Left ventricle myocardium inferior (tissue), 1 donor: ENCODE data around the gene EMP1. TPM values are rescaled to one million over a fixed set of nuclear protein-coding genes. Genes with fewer than 3 reads are reported as not detected.
A peak's percentile ranks its signal among the peaks of the same experiment; 100 is the strongest.

Experiments
- DNase-seq: peaks from one replicate; pipeline ENCODE4 v3.0.0-alpha.2; 2020
- H3K27ac ChIP-seq: fragments of 200-600 bp; replicated peaks from 2 replicates; pipeline ENCODE4 v1.8.0; 2021
- H3K27me3 ChIP-seq: fragments of 200-600 bp; 2 replicates; pipeline ENCODE4 v1.8.0; 2021; ENCODE audit warnings: low read depth
- H3K36me3 ChIP-seq: fragments of 200-600 bp; 2 replicates; pipeline ENCODE4 v1.8.0; 2021
- H3K4me1 ChIP-seq: fragments of 200-600 bp; 2 replicates; pipeline ENCODE4 v1.8.0; 2021
- H3K4me3 ChIP-seq: fragments of 200-600 bp; 2 replicates; pipeline ENCODE4 v1.8.0; 2021; ENCODE audit warnings: mild to moderate bottlenecking, moderate library complexity
- H3K9me3 ChIP-seq: fragments of 200-600 bp; replicated peaks from 2 replicates; pipeline ENCODE4 v1.8.0; 2021
- intact Hi-C: fragments of 100-400 bp; cut with micrococcal nuclease; formaldehyde crosslinking; loops from one replicate; pipeline ENCODE4 v1.11.0; 2022
- total RNA-seq: library from RNA; stranded (reverse); fragmentation: NEBNext Ultra II Directional; extraction: Animal tissue kit (Norgen Biotek cat#: 25700); gene quantifications from one replicate; pipeline ENCODE4 v1.2.1, GENCODE V29; 2021
- TF ChIP-seq, protein P1 (sequence below): fragments of 200-600 bp; IDR thresholded peaks from 2 replicates; pipeline ENCODE4 v1.8.0; 2021; ENCODE audit warnings: antibody characterized with exemption, mild to moderate bottlenecking, borderline replicate concordance
- donor health status: DM: no; HTN: yes; CAD: no; lungs with severe emphysema.

The EMP1 gene
- total RNA-seq, 1 donor from 2014 or later = 90.5 TPM

DNA sequence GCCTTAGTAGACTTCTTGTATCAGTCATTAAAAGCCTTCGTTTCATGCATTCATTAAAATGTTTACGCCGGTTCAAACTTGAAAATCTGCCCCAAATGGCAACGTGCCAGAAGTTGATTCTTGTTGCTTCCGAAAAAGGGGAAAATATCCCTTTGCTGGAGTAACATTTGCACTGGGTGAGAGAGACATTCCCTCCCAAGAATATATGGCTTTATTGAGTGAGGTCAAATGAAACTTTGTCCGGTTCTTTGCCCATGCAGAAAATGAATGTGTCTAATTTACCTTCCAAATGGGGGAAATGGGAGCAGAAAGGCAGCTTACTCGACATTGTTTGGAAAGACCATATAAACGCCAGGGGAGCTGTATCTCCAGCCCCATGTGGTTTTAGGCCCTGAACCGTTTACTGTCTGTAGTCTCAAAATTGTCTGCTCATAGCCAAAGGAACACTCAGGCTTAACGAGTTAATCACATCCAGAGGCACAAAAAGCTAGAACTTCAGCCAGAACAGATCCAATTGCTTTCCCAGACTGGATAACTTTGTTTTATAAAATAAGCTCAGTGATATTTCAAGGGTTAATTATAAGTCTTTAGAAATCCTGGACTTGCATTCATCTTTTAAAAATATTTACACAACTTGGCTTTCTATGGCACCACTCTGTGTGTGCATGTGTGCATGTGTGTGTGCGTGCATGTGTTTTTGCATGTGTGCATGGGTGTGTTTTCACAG is 2.9 kb upstream of the EMP1 start:
- H3K4me1 ChIP-seq = peaks cover 22% of the 10 kb centered on the region
- DNase-seq = no peak
- peak overlapping the region; percentile 13 for H3K27ac ChIP-seq
- H3K36me3 ChIP-seq = no peaks in the 10 kb centered on the region
- TF ChIP-seq, protein P1, sequence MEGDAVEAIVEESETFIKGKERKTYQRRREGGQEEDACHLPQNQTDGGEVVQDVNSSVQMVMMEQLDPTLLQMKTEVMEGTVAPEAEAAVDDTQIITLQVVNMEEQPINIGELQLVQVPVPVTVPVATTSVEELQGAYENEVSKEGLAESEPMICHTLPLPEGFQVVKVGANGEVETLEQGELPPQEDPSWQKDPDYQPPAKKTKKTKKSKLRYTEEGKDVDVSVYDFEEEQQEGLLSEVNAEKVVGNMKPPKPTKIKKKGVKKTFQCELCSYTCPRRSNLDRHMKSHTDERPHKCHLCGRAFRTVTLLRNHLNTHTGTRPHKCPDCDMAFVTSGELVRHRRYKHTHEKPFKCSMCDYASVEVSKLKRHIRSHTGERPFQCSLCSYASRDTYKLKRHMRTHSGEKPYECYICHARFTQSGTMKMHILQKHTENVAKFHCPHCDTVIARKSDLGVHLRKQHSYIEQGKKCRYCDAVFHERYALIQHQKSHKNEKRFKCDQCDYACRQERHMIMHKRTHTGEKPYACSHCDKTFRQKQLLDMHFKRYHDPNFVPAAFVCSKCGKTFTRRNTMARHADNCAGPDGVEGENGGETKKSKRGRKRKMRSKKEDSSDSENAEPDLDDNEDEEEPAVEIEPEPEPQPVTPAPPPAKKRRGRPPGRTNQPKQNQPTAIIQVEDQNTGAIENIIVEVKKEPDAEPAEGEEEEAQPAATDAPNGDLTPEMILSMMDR = no peak
- no peaks in the 10 kb centered on the region for H3K27me3 ChIP-seq
- no peak overlapping the region for H3K4me3 ChIP-seq
- intact Hi-C loops = no loop called here
- no peaks in the 10 kb centered on the region for H3K9me3 ChIP-seq

DNA sequence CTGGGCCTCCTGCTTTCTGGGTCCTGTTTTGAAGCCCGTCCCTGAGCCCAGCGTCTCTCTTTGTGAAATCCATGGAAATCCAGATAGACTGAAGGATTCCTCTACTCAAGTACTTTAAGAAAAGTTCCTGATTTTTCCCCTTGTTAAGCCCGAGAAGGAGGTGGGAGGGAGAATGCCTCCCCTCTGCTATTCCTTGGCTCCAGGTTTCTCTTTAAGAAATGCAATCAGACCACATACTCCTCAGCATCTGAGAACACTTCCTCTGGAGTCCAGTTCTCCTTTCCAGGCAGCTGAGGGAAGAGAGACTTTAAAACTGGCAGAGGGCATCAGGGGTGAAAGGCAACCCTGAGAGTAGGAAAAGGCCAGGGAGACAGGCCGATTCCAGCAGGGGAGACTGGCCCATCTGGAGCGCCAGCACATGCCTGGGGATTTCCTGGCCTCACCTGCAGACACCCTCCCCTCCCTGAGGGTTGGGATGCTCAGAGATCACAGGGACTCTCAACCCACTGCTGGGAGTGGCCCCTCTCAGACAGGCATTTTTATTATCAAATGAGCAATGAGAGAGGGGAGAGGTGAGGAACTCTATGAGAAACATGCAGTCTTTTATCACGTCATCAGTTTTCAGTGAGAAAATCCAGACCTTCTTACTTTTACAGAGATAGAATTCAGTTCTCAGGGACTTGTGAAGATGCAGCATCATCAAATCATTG is 2.0 kb upstream of the EMP1 start:
- no peak overlapping the region for H3K4me3 ChIP-seq
- intact Hi-C loops = no loop called here
- H3K36me3 ChIP-seq = no peaks in the 10 kb centered on the region
- peaks cover 30% of the 10 kb centered on the region for H3K4me1 ChIP-seq
- H3K27me3 ChIP-seq = no peaks in the 10 kb centered on the region
- TF ChIP-seq, protein P1 = no peak
- no peaks in the 10 kb centered on the region for H3K9me3 ChIP-seq
- H3K27ac ChIP-seq = peak overlapping the region; percentile 36
- DNase-seq = no peak

DNA sequence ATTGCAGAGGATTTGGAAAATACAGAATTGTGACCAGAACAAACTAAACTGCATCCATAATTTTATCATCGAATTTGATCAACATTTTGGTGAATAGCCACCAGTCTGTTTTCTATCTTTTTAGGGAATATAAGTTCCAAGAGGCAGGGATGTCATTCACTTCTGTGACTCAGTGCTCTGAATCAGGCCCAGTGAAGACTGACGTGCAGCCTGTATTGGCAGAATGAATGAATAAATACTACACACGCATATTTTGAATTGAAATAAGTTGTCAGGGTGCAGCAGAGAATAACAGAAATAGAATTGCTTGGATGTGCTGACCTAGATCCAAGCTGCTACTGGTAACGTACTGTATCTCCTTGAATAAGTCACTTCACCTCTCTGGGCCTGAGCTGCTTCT is 1.3 kb upstream of the EMP1 start:
- H3K36me3 ChIP-seq = no peaks in the 10 kb centered on the region
- peak overlapping the region; percentile 94 for H3K27ac ChIP-seq
- no peaks in the 10 kb centered on the region for H3K9me3 ChIP-seq
- TF ChIP-seq, protein P1 = no peak
- H3K27me3 ChIP-seq = no peaks in the 10 kb centered on the region
- H3K4me1 ChIP-seq = peaks cover 37% of the 10 kb centered on the region
- no peak overlapping the region for H3K4me3 ChIP-seq
- intact Hi-C loops = no loop called here
- no peak for DNase-seq

DNA sequence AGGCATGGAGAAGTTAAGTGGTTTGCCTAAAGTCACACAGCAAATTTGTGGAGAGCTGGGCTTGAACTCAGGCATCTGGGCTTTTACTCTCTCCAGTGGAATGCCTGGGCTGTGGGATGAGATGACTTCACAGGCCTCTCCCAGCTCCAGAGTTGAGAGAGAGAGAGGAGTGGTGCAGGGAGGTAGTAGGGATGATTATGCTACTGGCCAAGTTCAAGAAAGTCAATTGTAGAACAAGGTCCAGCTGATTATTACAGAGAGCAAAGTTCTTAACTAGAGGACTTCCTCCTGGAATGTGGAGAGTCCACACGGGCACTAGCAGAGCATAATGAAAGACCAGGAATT is 769 bp upstream of the EMP1 start:
- H3K27ac ChIP-seq = peak overlapping the region; percentile 94
- H3K9me3 ChIP-seq = no peaks in the 10 kb centered on the region
- no peak for DNase-seq
- TF ChIP-seq, protein P1 = no peak
- H3K4me3 ChIP-seq = peak overlapping the region; percentile 71
- H3K4me1 ChIP-seq = peaks cover 42% of the 10 kb centered on the region
- intact Hi-C loops = no loop called here
- no peaks in the 10 kb centered on the region for H3K36me3 ChIP-seq
- no peaks in the 10 kb centered on the region for H3K27me3 ChIP-seq

DNA sequence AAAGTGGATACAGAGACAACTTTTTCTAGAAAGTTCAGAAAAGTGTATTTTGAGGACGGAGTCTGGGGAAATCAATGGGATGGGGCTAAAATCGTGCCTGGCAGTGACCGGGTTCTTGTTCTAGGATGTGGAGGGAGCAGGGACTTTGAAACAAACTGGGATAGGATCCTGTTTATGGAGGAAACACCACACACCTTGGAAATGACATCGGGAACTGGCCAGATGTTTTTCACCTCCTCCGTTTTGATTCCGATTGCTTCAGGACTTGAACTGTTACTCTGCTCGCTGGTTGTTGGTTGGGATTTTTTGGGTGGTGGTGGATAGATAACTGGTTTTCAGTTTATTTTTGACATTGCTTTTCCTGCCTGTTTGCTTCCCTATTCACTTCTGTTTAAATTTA is 506 bp downstream of the EMP1 start:
- H3K9me3 ChIP-seq = no peaks in the 10 kb centered on the region
- DNase-seq = no peak
- no peaks in the 10 kb centered on the region for H3K27me3 ChIP-seq
- intact Hi-C loops = no loop called here
- peak overlapping the region; percentile 71 for H3K4me3 ChIP-seq
- TF ChIP-seq, protein P1 = no peak
- H3K36me3 ChIP-seq = no peaks in the 10 kb centered on the region
- H3K4me1 ChIP-seq = peaks cover 55% of the 10 kb centered on the region
- peak overlapping the region; percentile 94 for H3K27ac ChIP-seq
